ENCODE data around the gene PRMT9.
A peak's percentile ranks its signal among the peaks of the same experiment; 100 is the strongest.

Gene PRMT9

DNA sequence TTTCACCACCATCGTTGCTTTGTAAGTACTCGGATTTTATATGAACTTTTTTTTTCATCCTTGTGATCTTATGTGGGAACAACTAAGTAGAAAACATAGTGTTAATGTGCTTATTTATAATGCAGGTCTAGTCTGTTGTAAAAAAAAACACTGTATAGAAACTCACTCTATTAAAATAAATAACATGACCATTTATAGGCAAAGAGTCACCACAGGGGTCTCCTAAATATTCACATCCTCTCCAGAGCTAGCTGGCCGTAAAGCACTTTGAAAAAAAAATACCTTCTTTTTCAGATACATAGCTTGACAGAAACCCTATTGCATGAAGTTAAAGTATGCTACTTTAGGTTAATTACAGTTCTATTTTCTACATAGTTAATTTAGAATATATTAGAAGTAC lies 55.5 kb downstream of the PRMT9 start:
- in situ Hi-C loops (cut with MboI; ENCODE audit: low pct_unique_long_range_greater_than_20kb, low sequenced_read_pairs), result no loop called here

DNA sequence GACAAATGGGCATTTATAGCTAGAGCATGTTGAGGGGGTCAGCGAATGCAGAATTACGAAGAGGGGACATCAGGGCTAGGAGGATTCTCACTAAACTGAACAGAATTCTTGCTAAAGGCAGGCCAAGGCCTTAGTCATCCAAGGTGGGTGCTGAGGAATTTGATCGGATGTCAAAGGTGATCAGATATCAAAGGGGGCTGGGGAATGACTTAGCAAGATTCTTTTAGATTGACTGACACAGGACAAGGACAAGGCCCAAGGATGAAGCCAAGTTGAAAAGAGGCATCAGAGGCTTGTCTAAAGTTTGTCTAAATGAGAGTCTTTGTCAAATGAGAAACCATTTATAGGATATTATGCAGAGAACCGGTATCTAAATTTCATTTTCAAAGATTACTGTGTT lies 57.1 kb downstream of the PRMT9 start:
- in situ Hi-C loops (cut with MboI; ENCODE audit: low pct_unique_long_range_greater_than_20kb, low sequenced_read_pairs), result no loop called here
- DNase-seq, result no peak

More for the DNA sequence above, 55.5 kb downstream of the PRMT9 start:
- DNase-seq, result no peak

DNA sequence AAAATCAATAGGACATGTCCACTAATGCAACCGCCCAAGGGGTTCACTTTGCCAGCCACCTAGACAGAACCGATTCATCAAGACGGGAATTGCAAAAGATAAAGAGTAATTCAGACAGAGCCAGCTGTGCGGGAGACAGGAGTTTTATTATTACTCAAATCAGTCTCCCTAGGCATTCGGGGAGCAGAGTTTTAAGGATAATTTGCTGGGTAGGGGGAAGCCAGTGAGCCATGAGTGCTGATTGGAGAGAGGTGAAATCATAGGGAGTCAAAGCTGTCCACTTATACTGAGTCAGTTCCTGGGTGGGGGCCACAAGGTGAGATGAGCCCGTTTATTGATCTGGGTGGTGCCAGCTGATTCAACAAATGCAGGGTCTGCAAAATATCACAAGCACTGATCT lies 58.2 kb downstream of the PRMT9 start:
- no peak for DNase-seq
- in situ Hi-C loops (cut with MboI; ENCODE audit: low pct_unique_long_range_greater_than_20kb, low sequenced_read_pairs), result no loop called here

DNA sequence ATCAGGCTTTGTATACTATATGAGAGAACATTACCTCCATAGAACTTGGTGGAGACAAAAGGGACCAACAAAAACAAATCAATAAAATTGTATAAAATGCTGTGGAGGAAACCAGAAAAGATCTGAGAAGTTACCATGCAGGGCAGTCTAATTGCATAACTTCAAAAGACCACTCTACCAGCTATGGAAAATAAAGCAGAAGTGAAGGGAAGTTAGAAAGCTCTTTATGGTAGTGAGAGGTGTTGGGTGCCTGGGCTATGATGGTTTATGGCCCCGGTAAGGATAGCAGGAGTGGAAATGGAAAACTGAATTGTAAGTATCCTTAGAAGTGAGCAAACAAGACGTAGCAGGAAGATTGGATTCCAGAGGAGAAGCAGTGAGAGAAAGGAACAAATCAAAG lies 63.6 kb downstream of the PRMT9 start:
- in situ Hi-C loops (cut with MboI; ENCODE audit: low pct_unique_long_range_greater_than_20kb, low sequenced_read_pairs), result loop anchor here (25.0 kb wide), 1 partner anchor 242 kb away; no protein-coding TSS in a partner anchor
- DNase-seq, result peak; percentile 31

DNA sequence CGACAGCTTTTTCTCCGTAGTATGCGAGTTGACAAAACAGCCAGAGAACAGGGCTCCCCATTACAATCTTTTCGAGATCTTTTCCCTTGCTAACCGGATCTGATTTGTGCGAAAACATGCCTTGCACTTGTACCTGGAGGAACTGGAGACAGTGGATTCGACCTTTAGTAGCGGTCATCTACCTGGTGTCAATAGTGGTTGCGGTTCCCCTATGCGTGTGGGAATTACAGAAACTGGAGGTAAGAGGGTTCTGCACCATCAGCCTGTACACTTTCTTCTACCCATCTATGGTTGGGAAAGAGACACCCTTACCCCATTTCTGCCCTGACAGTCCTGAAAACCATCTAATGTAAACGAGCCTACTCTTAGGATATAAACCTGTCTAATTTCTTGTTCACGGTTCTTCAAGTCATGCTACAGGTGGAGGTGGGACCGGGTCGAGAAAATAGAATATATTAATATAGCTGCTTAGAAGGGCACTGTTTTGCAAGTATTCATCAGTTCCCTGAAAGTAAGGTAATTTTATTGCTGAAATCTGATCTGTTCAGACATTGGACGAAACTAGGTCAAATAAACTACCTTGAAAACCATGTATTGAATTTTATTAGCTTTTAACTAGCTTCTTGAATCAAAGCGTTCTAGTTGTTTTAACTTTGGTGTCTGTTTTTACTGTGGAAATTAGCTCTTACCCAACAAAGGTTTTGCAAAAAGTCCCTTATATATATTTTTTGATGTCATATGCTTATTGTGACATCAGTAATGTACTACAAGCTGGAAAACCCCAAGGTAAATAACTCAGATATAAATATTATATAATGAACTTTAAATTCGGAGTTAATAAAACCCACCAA lies 65.9 kb downstream of the PRMT9 start:
- DNase-seq, result no peak
- in situ Hi-C loops (cut with MboI; ENCODE audit: low pct_unique_long_range_greater_than_20kb, low sequenced_read_pairs), result loop anchor here (25.0 kb wide), 1 partner anchor 244 kb away; no protein-coding TSS in a partner anchor

DNA sequence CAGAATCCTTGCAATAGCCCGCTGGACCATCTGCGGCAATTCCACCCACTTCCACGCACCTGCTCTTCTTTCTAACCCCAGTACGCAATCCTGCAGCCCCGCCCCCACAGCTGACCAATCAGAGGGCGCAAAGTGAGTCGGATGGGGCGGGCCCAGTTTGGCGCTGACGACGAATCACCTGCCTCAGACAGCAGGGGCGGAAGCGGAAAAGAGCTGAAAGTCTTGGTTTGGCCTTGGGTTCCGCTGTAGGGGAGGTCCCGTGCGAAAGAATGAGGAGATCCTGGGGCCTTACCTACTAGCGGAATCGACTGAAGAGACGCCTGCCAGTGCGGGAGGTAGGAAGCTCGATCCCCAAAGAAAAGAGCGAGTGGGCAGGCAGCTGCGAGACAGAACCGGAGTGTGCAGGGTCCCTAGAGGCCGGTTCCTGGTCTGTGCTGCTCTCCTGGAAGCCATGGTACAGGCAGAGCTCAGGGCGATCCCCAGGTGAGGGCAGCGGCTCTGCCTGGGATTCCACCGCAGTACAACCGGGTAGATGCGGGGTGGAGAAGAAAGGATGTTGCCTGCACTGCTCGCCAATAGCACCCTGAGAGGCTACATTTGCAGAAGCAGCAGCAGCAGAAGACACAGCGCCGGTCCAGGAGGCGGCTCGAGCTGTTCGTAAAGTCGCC lies 66.7 kb downstream of the PRMT9 start, which contains the start of gene TMEM184C:
Gene TMEM184C, plus strand, starts transcription at position 225 of the 668 bp plus-strand sequence. CDS start 560 bp downstream, outside the sequence.
- in situ Hi-C loops (cut with MboI; ENCODE audit: low pct_unique_long_range_greater_than_20kb, low sequenced_read_pairs), result loop anchor here (25.0 kb wide), 1 partner anchor 245 kb away; no protein-coding TSS in a partner anchor
- DNase-seq, result peak; percentile 99

DNA sequence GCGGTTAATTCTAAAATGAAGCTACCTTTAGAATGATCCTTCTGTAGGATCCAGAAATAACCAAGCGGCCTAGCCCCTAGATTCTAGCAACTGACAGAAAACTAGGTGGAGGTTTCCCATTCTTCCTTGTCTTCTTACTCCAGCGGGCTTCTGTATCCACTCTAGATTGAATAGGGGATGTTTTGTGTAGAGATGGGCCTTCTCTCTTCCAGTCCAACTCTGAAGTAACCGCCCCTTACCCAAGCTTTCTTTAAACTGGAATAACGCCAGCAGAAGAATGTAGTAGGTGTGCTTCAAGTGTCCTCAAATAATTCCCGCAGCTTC lies 67.2 kb downstream of the PRMT9 start:
- DNase-seq, result no peak
- in situ Hi-C loops (cut with MboI; ENCODE audit: low pct_unique_long_range_greater_than_20kb, low sequenced_read_pairs), result loop anchor here (25.0 kb wide), 1 partner anchor 245 kb away; no protein-coding TSS in a partner anchor

DNA sequence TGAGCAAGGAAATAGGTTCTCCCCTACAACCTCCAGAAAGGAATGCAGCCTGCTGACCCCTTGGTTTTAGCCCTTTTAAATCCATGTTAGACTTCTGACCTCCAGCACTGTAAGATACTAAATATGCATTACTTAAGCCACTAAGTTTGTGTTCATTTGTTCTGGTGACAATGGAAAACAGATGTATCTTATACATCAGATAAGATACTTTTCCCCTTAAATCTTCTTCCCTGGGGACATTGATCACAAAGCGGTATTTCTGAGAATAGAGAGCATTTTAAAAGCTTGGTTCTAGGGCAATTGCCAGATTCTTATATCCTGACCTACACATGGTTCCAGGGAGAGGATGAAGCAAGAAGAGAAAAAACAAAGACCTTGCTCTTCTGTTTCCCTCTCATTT lies 73.3 kb downstream of the PRMT9 start:
- no peak for DNase-seq
- in situ Hi-C loops (cut with MboI; ENCODE audit: low pct_unique_long_range_greater_than_20kb, low sequenced_read_pairs), result loop anchor here (25.0 kb wide), 1 partner anchor 252 kb away; no protein-coding TSS in a partner anchor

DNA sequence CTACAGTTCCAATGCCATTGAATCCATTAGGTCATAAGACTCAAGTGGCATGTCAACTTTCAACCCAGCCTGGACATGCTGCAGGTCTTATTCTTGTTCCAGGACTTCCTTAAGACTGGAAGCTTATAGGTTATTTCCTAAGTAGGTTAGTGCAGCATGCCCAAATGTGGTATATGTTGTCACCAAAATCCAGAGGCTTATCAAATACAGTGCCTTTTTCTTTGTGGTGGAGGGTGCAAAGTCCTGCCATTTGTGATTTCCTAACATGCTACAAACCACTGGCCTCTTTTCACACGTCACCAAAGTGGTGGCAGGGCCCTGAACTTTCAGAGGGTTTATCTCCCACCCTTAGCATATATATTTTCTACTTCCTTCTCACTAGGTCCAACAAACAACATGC lies 76.5 kb downstream of the PRMT9 start:
- in situ Hi-C loops (cut with MboI; ENCODE audit: low pct_unique_long_range_greater_than_20kb, low sequenced_read_pairs), result loop anchor here (25.0 kb wide), 1 partner anchor 255 kb away; no protein-coding TSS in a partner anchor

DNA sequence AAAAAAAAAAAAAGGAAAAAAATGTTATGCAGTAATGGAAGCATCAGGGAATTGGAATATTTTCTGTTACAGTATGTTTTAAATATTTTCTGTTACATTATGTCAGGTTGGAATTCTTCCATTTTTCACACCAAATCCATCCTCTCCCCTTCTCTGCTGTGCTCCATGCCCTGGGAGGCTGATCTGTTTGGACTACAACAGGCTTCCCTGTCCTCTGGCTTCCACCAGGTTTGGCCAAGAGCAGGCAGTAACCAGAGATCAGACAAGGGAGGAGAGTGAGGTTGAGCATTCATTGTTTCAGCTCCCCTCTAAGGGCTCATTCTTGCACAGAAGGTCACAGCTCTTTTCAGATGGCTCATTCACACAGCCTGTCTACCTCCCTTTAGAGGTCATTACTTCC lies 78.5 kb downstream of the PRMT9 start:
- DNase-seq, result no peak
- in situ Hi-C loops (cut with MboI; ENCODE audit: low pct_unique_long_range_greater_than_20kb, low sequenced_read_pairs), result loop anchor here (25.0 kb wide), 1 partner anchor 257 kb away; no protein-coding TSS in a partner anchor

More for the DNA sequence above, 76.5 kb downstream of the PRMT9 start:
- no peak for DNase-seq

DNA sequence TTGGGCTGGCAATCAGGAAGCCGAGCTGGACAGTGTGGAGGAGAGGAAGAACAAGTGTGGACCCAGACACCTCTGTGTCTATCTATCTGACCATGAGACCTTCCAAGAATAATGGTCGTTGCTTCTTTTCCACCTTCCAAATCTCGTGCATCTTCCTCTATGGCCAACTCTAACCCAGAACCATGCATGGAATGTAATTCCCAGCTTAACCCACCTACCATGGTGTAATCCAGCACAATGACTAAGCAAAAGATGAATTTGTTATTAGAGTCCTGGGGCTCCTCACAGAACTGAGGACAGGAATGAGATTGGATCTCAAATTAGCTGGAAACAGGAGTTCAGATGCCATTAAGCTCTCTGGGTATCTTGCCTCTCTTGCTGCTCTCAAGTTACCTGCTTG lies 84.2 kb downstream of the PRMT9 start:
- in situ Hi-C loops (cut with MboI; ENCODE audit: low pct_unique_long_range_greater_than_20kb, low sequenced_read_pairs), result loop anchor here (25.0 kb wide), 2 partner anchors 263 to 437 kb away; no protein-coding TSS in a partner anchor
- no peak for DNase-seq

DNA sequence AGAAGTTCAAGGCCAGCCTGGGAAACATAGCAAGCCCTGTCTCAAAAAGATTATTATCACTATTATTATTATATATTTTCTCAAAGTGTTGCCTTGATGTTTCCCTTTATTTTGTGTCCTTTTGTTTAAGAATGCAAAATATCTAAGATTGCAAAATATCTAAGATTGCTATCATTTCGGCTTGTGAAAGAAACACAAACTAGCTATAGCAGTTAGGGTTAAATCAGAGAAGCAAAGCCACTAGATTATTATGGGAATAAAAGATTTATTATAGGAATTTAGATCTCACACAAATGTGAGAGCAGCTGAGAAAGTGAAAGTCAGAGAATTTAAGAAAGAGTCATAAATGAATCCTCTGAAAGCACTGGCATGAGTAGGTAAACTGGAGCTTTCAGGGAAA lies 84.8 kb downstream of the PRMT9 start:
- DNase-seq, result no peak
- in situ Hi-C loops (cut with MboI; ENCODE audit: low pct_unique_long_range_greater_than_20kb, low sequenced_read_pairs), result loop anchor here (25.0 kb wide), 1 partner anchor 437 kb away; no protein-coding TSS in a partner anchor

DNA sequence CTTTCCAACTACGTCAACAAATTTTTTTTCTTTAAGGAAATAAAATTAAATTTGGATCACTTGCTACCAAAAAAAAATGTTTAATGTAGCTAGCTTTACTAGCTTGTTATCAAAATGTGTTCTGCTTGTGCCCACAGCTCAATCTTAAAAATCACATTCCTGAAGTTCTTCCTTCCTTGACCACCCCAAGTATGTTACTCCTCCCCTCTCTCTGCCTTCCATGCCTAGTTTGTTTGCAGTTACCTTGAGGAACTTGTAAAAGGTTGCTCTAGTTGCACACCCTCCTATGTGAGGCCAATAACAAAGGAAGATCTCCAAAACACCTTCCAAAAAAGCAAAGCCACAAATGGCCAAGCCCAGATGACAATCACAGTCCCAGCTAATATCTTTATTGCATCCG lies 86.4 kb downstream of the PRMT9 start:
- DNase-seq, result no peak
- in situ Hi-C loops (cut with MboI; ENCODE audit: low pct_unique_long_range_greater_than_20kb, low sequenced_read_pairs), result loop anchor here (25.0 kb wide), 1 partner anchor 435 kb away; no protein-coding TSS in a partner anchor

DNA sequence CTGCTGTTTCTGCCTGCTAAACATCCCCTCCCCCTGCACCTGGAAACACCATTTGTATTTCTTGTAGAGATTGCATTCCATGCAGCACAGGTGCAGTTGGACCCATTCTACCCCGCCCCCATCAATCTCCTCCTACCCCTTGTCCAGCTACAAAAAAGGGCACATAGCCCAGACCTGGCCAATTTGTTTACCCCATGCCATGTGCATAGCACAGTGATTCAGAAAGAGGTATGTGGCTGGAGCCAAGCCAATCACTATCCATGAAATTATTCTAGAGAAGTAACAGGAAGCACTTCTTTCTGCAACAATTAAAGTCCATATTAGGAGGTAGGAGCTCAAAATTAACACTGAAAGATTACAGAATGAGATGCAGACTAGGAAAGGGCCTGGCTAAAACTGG lies 87.0 kb downstream of the PRMT9 start:
- in situ Hi-C loops (cut with MboI; ENCODE audit: low pct_unique_long_range_greater_than_20kb, low sequenced_read_pairs), result loop anchor here (25.0 kb wide), 1 partner anchor 435 kb away; no protein-coding TSS in a partner anchor
- DNase-seq, result no peak

DNA sequence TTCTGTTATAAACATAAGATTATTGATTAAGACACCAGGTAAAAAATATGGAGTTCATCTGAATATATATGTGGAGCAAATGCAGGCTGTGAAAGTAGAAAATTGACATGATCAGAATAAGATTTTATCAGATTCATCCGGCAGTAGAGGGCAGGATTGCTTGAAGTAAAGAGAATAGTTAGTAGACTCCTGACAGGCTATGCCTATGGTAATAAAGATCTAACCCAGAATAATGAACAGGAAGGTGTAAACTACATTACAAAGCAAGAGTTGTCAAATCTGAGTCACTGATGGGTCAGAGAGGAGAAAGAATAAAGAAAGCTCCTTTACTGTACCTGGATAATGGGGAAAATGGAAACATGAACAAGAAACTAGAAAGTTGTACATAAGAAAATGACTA lies 87.6 kb downstream of the PRMT9 start:
- no peak for DNase-seq
- in situ Hi-C loops (cut with MboI; ENCODE audit: low pct_unique_long_range_greater_than_20kb, low sequenced_read_pairs), result loop anchor here (25.0 kb wide), 1 partner anchor 434 kb away; no protein-coding TSS in a partner anchor

DNA sequence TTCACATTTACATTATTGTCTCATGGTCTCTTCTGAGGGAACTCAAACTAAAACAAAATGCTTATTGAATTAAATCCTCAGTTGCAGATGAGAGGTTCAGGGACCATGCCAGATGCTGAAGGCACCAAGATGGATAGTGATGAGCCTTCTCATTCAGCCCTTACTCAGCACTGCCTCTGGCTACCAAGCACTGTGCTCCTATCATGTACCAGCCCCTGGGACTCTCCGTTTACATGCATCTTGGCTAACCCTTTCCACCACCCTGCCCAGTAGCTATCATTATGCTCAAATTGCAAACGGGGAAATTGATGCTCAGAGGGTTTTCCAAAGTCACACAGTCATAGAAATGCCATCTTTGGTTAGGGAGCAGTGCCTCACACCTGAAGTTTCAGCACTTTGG lies 89.4 kb downstream of the PRMT9 start:
- in situ Hi-C loops (cut with MboI; ENCODE audit: low pct_unique_long_range_greater_than_20kb, low sequenced_read_pairs), result loop anchor here (25.0 kb wide), 1 partner anchor 432 kb away; no protein-coding TSS in a partner anchor

DNA sequence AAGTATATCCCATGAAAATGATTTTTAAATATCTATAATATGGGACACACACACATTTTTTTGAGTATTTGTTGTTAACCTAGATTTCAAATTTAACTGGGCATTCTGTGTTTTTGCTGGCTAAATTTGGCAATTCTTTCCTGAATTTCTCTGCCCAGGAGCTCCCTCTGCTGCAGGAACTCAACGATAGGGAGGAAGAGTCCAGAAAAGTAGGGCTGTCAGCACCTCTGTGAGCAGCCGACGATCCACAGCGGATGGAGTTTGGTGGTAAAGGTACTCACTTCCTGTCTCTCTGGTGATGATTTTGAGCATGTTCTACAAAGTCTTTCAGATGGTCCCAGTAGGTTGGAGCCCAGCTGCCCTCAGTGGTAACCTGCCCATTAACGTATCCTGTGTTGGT lies 89.9 kb downstream of the PRMT9 start:
- in situ Hi-C loops (cut with MboI; ENCODE audit: low pct_unique_long_range_greater_than_20kb, low sequenced_read_pairs), result loop anchor here (25.0 kb wide), 1 partner anchor 432 kb away; no protein-coding TSS in a partner anchor
- no peak for DNase-seq

More for the DNA sequence above, 89.4 kb downstream of the PRMT9 start:
- no peak for DNase-seq

DNA sequence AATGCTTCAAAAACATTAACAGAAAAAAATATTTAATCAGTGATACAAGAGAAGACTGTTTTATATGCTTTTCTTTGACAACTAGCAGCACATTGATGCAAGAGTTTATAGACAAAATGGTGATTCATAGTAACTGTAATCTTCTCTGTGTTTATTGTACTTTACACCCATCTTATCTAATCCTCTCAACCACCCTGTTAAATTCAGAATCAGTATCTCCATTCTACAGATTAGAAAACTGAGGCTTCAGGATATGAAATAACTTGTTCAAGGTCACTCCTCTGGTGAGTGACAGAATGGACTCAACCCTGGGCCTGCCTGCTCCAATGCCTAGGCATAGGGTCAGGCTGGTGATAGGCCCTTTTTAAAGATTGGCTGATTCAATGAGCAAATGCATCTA lies 92.9 kb downstream of the PRMT9 start:
- no peak for DNase-seq
- in situ Hi-C loops (cut with MboI; ENCODE audit: low pct_unique_long_range_greater_than_20kb, low sequenced_read_pairs), result loop anchor here (25.0 kb wide), 1 partner anchor 429 kb away; no protein-coding TSS in a partner anchor

DNA sequence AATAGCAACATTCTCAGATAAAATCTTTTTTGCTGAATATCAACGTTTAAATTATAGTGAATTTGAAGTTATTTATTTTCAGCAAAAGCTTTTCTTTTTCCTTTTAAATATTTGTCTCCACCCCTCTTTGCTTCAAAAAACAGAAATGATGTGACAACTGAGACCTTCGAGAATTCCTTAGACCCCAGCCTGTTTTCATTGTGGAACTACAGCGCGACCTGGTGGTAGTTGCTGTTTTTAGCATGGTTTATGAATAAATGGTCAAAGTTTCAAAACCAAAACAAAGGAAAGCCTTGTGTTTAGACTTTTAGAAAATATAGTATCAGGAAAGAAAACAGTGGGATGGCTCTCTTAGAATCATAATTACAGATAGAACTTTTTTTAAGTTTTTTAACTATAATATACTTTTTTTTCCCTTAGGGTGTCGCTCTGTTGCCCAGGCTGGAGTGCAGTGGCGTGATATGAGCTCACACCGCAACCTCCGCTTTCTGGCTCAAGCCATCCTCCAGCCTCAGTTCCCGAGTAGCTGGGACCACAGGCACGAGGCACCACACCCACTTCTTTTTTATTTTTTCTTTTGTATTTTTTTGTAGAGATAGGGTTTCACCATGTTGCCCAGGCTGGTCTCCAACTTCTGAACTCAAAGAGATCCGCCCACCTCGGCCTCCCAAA lies 93.6 kb downstream of the PRMT9 start:
- DNase-seq, result peak; percentile 75
- in situ Hi-C loops (cut with MboI; ENCODE audit: low pct_unique_long_range_greater_than_20kb, low sequenced_read_pairs), result loop anchor here (25.0 kb wide), 1 partner anchor 428 kb away; no protein-coding TSS in a partner anchor

All from KBM-7 (cell line).